IPS-18a (cell line): ENCODE measurements around the gene WNT11.

Experiments
- H3K27ac ChIP-seq: one replicate; pipeline ENCODE4 v1.5.1; 2013; ENCODE audit warnings: low read length
- H3K27me3 ChIP-seq: one replicate; pipeline ENCODE4 v1.6.1; 2013; ENCODE audit warnings: mild to moderate bottlenecking, low read length; ENCODE audit not compliant: control insufficient read depth, insufficient read depth
- H3K36me3 ChIP-seq: one replicate; pipeline ENCODE4 v1.6.1; 2013; ENCODE audit warnings: low read depth, low read length; ENCODE audit not compliant: control insufficient read depth
- H3K4me1 ChIP-seq: one replicate; pipeline ENCODE4 v1.6.1; 2013; ENCODE audit warnings: low read depth, low read length; ENCODE audit not compliant: control insufficient read depth
- H3K4me3 ChIP-seq: one replicate; pipeline ENCODE4 v1.5.1; 2013; ENCODE audit warnings: low read length
- H3K9ac ChIP-seq: one replicate; pipeline ENCODE4 v1.6.1; 2013; ENCODE audit warnings: mild to moderate bottlenecking, low read length, moderate library complexity
- H3K9me3 ChIP-seq: one replicate; pipeline ENCODE4 v1.6.1; 2013; ENCODE audit warnings: low read depth, low read length; ENCODE audit not compliant: control insufficient read depth

Gene WNT11

GRCh38 chr11:76153571-76153923 lies 52.8 kb downstream of the WNT11 start:
- no peaks in the 10 kb centered on the region for H3K4me1 ChIP-seq
- H3K9me3 ChIP-seq = no peaks in the 10 kb centered on the region
- no peak overlapping the region for H3K27ac ChIP-seq
- H3K27me3 ChIP-seq = peaks cover 24% of the 10 kb centered on the region
- H3K36me3 ChIP-seq = no peaks in the 10 kb centered on the region
- H3K4me3 ChIP-seq = no peak overlapping the region
- H3K9ac ChIP-seq = no peak overlapping the region

GRCh38 chr11:76152741-76153570 lies 53.3 kb downstream of the WNT11 start:
- Histone ChIP-seq H3K9ac (peak overlapping the region; percentile 50), H3K4me1 (no peaks in the 10 kb centered on the region), H3K4me3 (peak overlapping the region; percentile 42), H3K36me3 (no peaks in the 10 kb centered on the region), H3K27ac (no peak overlapping the region), H3K27me3 (peaks cover 24% of the 10 kb centered on the region), H3K9me3 (no peaks in the 10 kb centered on the region)

GRCh38 chr11:76152086-76152681 lies 54.1 kb downstream of the WNT11 start:
- H3K4me3 ChIP-seq = peak overlapping the region; percentile 42
- H3K4me1 ChIP-seq = no peaks in the 10 kb centered on the region
- H3K36me3 ChIP-seq = no peaks in the 10 kb centered on the region
- no peaks in the 10 kb centered on the region for H3K9me3 ChIP-seq
- H3K9ac ChIP-seq = peak overlapping the region; percentile 50
- no peak overlapping the region for H3K27ac ChIP-seq
- peaks cover 24% of the 10 kb centered on the region for H3K27me3 ChIP-seq

- Histone ChIP-seq H3K27ac (no peak overlapping the region), H3K9me3 (no peaks in the 10 kb centered on the region), H3K4me1 (no peaks in the 10 kb centered on the region), H3K27me3 (peaks cover 24% of the 10 kb centered on the region), H3K9ac (no peak overlapping the region), H3K36me3 (no peaks in the 10 kb centered on the region), H3K4me3 (no peak overlapping the region)
Observed at GRCh38 chr11:76151556-76152085, 54.7 kb downstream of the WNT11 start.

GRCh38 chr11:76150141-76150540 lies 56.2 kb downstream of the WNT11 start:
- Histone ChIP-seq H3K27me3 (peaks cover 24% of the 10 kb centered on the region), H3K9ac (no peak overlapping the region), H3K4me1 (no peaks in the 10 kb centered on the region)

GRCh38 chr11:76149713-76150112 lies 56.6 kb downstream of the WNT11 start:
- Histone ChIP-seq H3K4me1 (no peaks in the 10 kb centered on the region), H3K4me3 (no peak overlapping the region), H3K9ac (no peak overlapping the region), H3K9me3 (no peaks in the 10 kb centered on the region), H3K36me3 (no peaks in the 10 kb centered on the region), H3K27ac (no peak overlapping the region), H3K27me3 (peaks cover 24% of the 10 kb centered on the region)

More at GRCh38 chr11:76150141-76150540, 56.2 kb downstream of the WNT11 start:
- H3K4me3 ChIP-seq = no peak overlapping the region
- H3K9me3 ChIP-seq = no peaks in the 10 kb centered on the region
- no peak overlapping the region for H3K27ac ChIP-seq
- H3K36me3 ChIP-seq = no peaks in the 10 kb centered on the region

- Histone ChIP-seq H3K4me3 (no peak overlapping the region), H3K36me3 (no peaks in the 10 kb centered on the region), H3K9me3 (no peaks in the 10 kb centered on the region), H3K27ac (no peak overlapping the region), H3K27me3 (peaks cover 24% of the 10 kb centered on the region), H3K4me1 (no peaks in the 10 kb centered on the region), H3K9ac (no peak overlapping the region)
Observed at GRCh38 chr11:76148941-76149613, 57.2 kb downstream of the WNT11 start.

GRCh38 chr11:76148231-76148630 lies 58.1 kb downstream of the WNT11 start:
- Histone ChIP-seq H3K4me1 (no peaks in the 10 kb centered on the region), H3K4me3 (no peak overlapping the region), H3K27ac (no peak overlapping the region), H3K27me3 (peaks cover 19% of the 10 kb centered on the region), H3K9ac (no peak overlapping the region), H3K9me3 (no peaks in the 10 kb centered on the region), H3K36me3 (no peaks in the 10 kb centered on the region)

GRCh38 chr11:76147106-76147740 lies 59.1 kb downstream of the WNT11 start:
- Histone ChIP-seq H3K27ac (no peak overlapping the region), H3K9me3 (no peaks in the 10 kb centered on the region), H3K4me3 (no peak overlapping the region)

GRCh38 chr11:76143274-76143673 lies 63.0 kb downstream of the WNT11 start:
- H3K27me3 ChIP-seq = no peaks in the 10 kb centered on the region
- peaks cover 2% of the 10 kb centered on the region for H3K36me3 ChIP-seq
- H3K9me3 ChIP-seq = no peaks in the 10 kb centered on the region
- no peak overlapping the region for H3K4me3 ChIP-seq
- H3K9ac ChIP-seq = no peak overlapping the region
- H3K4me1 ChIP-seq = no peaks in the 10 kb centered on the region
- no peak overlapping the region for H3K27ac ChIP-seq

More at GRCh38 chr11:76147106-76147740, 59.1 kb downstream of the WNT11 start:
- no peaks in the 10 kb centered on the region for H3K4me1 ChIP-seq
- H3K27me3 ChIP-seq = peaks cover 10% of the 10 kb centered on the region
- peaks cover under 1% of the 10 kb centered on the region for H3K36me3 ChIP-seq
- no peak overlapping the region for H3K9ac ChIP-seq

GRCh38 chr11:76141901-76142588 lies 64.3 kb downstream of the WNT11 start:
- Histone ChIP-seq H3K9ac (no peak overlapping the region), H3K27me3 (no peaks in the 10 kb centered on the region), H3K9me3 (no peaks in the 10 kb centered on the region), H3K36me3 (peaks cover 2% of the 10 kb centered on the region), H3K4me3 (no peak overlapping the region), H3K27ac (no peak overlapping the region), H3K4me1 (no peaks in the 10 kb centered on the region)
